Spleen (tissue), 11 donors: ENCODE results near the gene THSD4. TPM values are rescaled to one million over a fixed set of nuclear protein-coding genes. Genes with fewer than 3 reads are reported as not detected.

Source experiments
- DNase-seq: peaks from one replicate; pipeline ENCODE4 v3.0.0-alpha.2; 2020
- H3K27ac ChIP-seq, 8 donors: fragments of 200-600 bp; sonication (generic) in 7 of 8; 1 replicate in 4 of 8; 2 replicates in 4 of 8; pipeline versions ENCODE4 v1.5.0 to v1.8.0; 2016 to 2021; ENCODE audit warnings: inconsistent platforms in 4 of 8, mild to moderate bottlenecking in 4 of 8, moderate library complexity in 1 of 8
- H3K27me3 ChIP-seq, 7 donors: fragments of 200-600 bp; sonication (generic) in 6 of 7; replicated peaks in 1 of 7; 1 replicate in 4 of 7; 2 replicates in 3 of 7; pipeline versions ENCODE4 v1.5.0 to v1.8.0; 2016 to 2021; ENCODE audit warnings: inconsistent platforms in 3 of 7, mild to moderate bottlenecking in 1 of 7
- H3K36me3 ChIP-seq, 6 donors: fragments of 200-600 bp; sonication (generic) in 5 of 6; 1 replicate in 4 of 6; 2 replicates in 2 of 6; pipeline versions ENCODE4 v1.5.0 to v1.8.0; 2016 to 2021; ENCODE audit warnings: inconsistent platforms in 2 of 6
- H3K4me1 ChIP-seq, 6 donors: fragments of 200-600 bp; sonication (generic) in 5 of 6; 1 replicate in 3 of 6; 2 replicates in 3 of 6; pipeline versions ENCODE4 v1.5.0 to v1.8.0; 2016 to 2021; ENCODE audit warnings: inconsistent platforms in 3 of 6
- H3K4me3 ChIP-seq, 8 donors: fragments of 200-600 bp; sonication (generic) in 7 of 8; 1 replicate in 4 of 8; 2 replicates in 4 of 8; pipeline versions ENCODE4 v1.5.0 to v1.8.0; 2016 to 2021; ENCODE audit warnings: inconsistent platforms in 4 of 8, mild to moderate bottlenecking in 4 of 8, moderate library complexity in 2 of 8
- H3K9me3 ChIP-seq, 8 donors: fragments of 200-600 bp; sonication (generic) in 7 of 8; 1 replicate in 4 of 8; 2 replicates in 4 of 8; pipeline versions ENCODE4 v1.5.0 to v1.8.0; 2016 to 2021; ENCODE audit warnings: inconsistent platforms in 4 of 8
- CTCF ChIP-seq, 11 experiments: fragments of 200-600 bp in 7 of 11; fragments of 450-650 bp in 4 of 11; sonication (generic) in 4 of 11; IDR thresholded peaks in 8 of 11; conservative IDR thresholded peaks in 3 of 11; 1 replicate in 7 of 11; 2 replicates in 4 of 11; pipeline versions ENCODE4 v1.4.0 to v1.8.0; 2016 to 2021; ENCODE audit warnings: antibody characterized with exemption in 11 of 11, inconsistent platforms in 4 of 11, mild to moderate bottlenecking in 1 of 11
- POLR2A ChIP-seq, 3 donors: fragments of 450-650 bp; IDR thresholded peaks; one replicate each; pipeline ENCODE4 v1.5.1; 2017; ENCODE audit warnings: antibody characterized with exemption in 3 of 3, mild to moderate bottlenecking in 1 of 3
- POLR2AphosphoS5 ChIP-seq, 3 donors: sonication (generic); formaldehyde crosslinking; IDR thresholded peaks; one replicate each; pipeline ENCODE4 v1.5.1; 2017; ENCODE audit warnings: antibody characterized with exemption in 3 of 3
- WGBS, 5 donors: extraction: QIAGEN DNeasy Blood & Tissue Kit in 3 of 5; methylation state at CpG; one replicate each; pipeline versions ENCODE4 v1.1.5 to v1.1.7; 2013 to 2018; 5-methylcytosine and 5-hydroxymethylcytosine counted together
- intact Hi-C: fragments of 100-400 bp; cut with DNase I; formaldehyde crosslinking; loops from one replicate; pipeline ENCODE4 v1.15.0; 2023; ENCODE audit warnings: low total_unique reads
- polyA plus RNA-seq, 3 donors: library from polyadenylated mRNA; stranded (reverse); fragments of 200-250 nt; gene quantifications; one replicate each; pipeline ENCODE4 v1.2.1, GENCODE V29; 2013
- total RNA-seq, 7 donors: library from RNA; depleted of rRNA in 3 of 7; stranded (reverse); fragments of >200 nt in 3 of 7; fragmentation: NEBNext Ultra II Directional in 4 of 7; extraction: Animal tissue kit (Norgen Biotek cat#: 25700) in 4 of 7; gene quantifications; one replicate each; pipeline versions ENCODE4 v1.1.0 to v1.2.1, GENCODE V29; 2016 to 2021
- donor health status: healthy with polysubstance abuse.
- donor health status: DM: no; HTN: no; CAD: no; lungs with moderate emphysema.
- donor health status: DM: no; HTN: no; CAD: no.
- donor health status: Bipolar disorder and iron deficiency.
- donor health status: healthy.
- donor health status: DM: no; HTN: no; CAD: no.
- donor health status: DM: yes; HTN: yes; CAD: no.

The THSD4 gene
- total and polyA plus RNA-seq, 10 donors = 0.29 to 11.3 (median 3.4) TPM

GRCh38 chr15:71471347-71471746 lies 356.1 kb downstream of the THSD4 start:
- intact Hi-C loops = no loop called here
- Histone ChIP-seq H3K27me3 (no peaks in the 10 kb centered on the region), H3K4me3 (no peak overlapping the region), H3K9me3 (peaks cover 0 to 4% (median 0%) of the 10 kb centered on the region in 8 donors), H3K36me3 (no peaks in the 10 kb centered on the region), H3K4me1 (no peaks in the 10 kb centered on the region), H3K27ac (no peak overlapping the region)
- no peak for DNase-seq
- WGBS, 5 donors = 75 to 88% (median 81%) methylated on average over 1 of the region's 1 CpG
- TF ChIP-seq POLR2A (IDR thresholded peaks at IDR 0.05) (no peak), CTCF (IDR thresholded peaks at IDR 0.05 in 8 of 11, conservative IDR thresholded peaks at IDR 0.05 in 3 of 11) (no peak)

DNA sequence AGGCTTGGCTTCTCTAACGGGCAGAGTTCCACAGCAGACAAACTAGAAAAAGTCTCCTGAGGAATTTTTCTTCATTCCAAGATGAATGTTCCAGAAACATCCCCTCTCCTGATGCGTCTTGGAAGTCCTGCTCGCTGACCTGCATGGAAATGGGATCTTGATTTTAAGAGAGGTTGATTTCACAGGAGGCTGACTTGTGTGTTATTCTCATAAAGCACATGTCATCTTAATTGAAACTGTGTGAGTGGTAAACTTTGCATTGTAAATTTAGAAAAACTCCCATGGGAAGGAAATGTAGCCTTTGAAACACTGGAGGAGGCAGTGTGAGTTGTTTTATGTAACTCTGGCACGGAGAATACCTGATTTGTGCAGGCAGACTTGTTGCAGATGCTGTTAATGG lies 357.3 kb downstream of the THSD4 start:
- H3K36me3 ChIP-seq = no peaks in the 10 kb centered on the region
- H3K27me3 ChIP-seq = no peaks in the 10 kb centered on the region
- H3K4me3 ChIP-seq = no peak overlapping the region
- no peaks in the 10 kb centered on the region for H3K4me1 ChIP-seq
- DNase-seq = no peak
- 75 to 87% (median 80%) methylated on average over 4 of the region's 4 CpGs for WGBS, 5 donors
- peaks cover 0 to 4% (median 0%) of the 10 kb centered on the region in 8 donors for H3K9me3 ChIP-seq
- intact Hi-C loops = no loop called here
- H3K27ac ChIP-seq = no peak overlapping the region
- TF ChIP-seq POLR2A (IDR thresholded peaks at IDR 0.05) (no peak), CTCF (IDR thresholded peaks at IDR 0.05 in 8 of 11, conservative IDR thresholded peaks at IDR 0.05 in 3 of 11) (no peak), POLR2AphosphoS5 (IDR thresholded peaks at IDR 0.05) (no peak)

DNA sequence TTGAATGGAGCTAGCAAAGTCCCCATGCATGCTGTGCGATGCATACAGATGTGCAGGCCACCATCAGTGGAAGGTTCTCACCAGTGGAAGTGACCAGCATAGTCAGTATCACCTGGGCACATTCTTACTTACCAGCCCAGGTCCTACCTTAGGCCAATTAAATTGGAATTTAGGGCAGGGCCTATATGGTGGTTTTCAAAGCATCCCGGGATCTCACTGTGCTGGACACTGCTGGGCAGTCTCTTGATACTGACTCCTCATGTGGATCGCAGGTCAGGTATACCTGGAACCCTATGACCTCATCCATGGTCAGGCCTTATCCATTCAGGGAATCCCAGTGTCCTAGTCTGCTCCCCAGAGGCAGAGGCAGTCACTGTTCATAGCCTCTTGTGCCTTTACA lies 358.5 kb downstream of the THSD4 start:
- H3K27me3 ChIP-seq = no peaks in the 10 kb centered on the region
- H3K4me3 ChIP-seq = no peak overlapping the region
- no peaks in the 10 kb centered on the region for H3K9me3 ChIP-seq
- TF ChIP-seq CTCF (IDR thresholded peaks at IDR 0.05 in 8 of 11, conservative IDR thresholded peaks at IDR 0.05 in 3 of 11) (no peak), POLR2AphosphoS5 (IDR thresholded peaks at IDR 0.05) (no peak), POLR2A (IDR thresholded peaks at IDR 0.05) (no peak)
- WGBS, 5 donors = 81 to 100% (median 95%) methylated on average over 3 of the region's 3 CpGs
- no peak overlapping the region for H3K27ac ChIP-seq
- no peaks in the 10 kb centered on the region for H3K4me1 ChIP-seq
- no peaks in the 10 kb centered on the region for H3K36me3 ChIP-seq
- no peak for DNase-seq
- intact Hi-C loops = no loop called here

DNA sequence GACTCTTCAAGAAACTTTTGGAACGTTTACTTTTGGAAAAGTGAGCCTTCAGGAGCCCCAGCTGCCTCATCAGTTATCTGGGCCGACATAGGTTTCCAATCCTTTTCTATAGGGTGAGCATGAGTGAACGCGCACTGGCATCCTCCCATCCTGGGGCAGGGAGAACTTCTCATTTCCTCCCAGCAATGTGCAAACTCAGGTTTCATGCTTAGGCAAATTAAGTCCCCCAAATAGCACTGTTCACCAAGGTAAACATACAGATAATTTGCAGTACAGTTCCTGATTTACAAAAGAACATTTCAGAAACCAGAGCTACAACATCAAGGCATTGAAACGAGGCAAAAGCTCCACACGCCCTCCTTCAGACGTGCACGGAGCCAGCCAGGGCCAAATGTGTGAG lies 361.6 kb downstream of the THSD4 start:
- intact Hi-C loops = no loop called here
- no peaks in the 10 kb centered on the region for H3K4me1 ChIP-seq
- no peaks in the 10 kb centered on the region for H3K36me3 ChIP-seq
- no peak overlapping the region for H3K27ac ChIP-seq
- TF ChIP-seq POLR2A (IDR thresholded peaks at IDR 0.05) (no peak), CTCF (IDR thresholded peaks at IDR 0.05 in 8 of 11, conservative IDR thresholded peaks at IDR 0.05 in 3 of 11) (no peak), POLR2AphosphoS5 (IDR thresholded peaks at IDR 0.05) (no peak)
- no peaks in the 10 kb centered on the region for H3K9me3 ChIP-seq
- H3K4me3 ChIP-seq = no peak overlapping the region
- DNase-seq = no peak
- 66 to 77% (median 73%) methylated on average over 8 of the region's 8 CpGs for WGBS, 5 donors
- H3K27me3 ChIP-seq = no peaks in the 10 kb centered on the region
